ENCODE results near the gene NPEPL1. TPM values are rescaled to one million over a fixed set of nuclear protein-coding genes. Genes with fewer than 3 reads are reported as not detected.

NPEPL1 gene
- total RNA-seq, 1 donor from 2014 or later, result 43.2 TPM

- Mint-ChIP-seq H3K9me3 (ENCODE audit: unreplicated experiment) (no peaks in the 10 kb centered on the region), H3K4me3 (ENCODE audit: unreplicated experiment) (no peak overlapping the region), H3K4me1 (ENCODE audit: low read depth, unreplicated experiment) (peaks cover 3% of the 10 kb centered on the region), H3K27me3 (ENCODE audit: unreplicated experiment) (peaks cover 7% of the 10 kb centered on the region), H3K36me3 (ENCODE audit: unreplicated experiment) (no peaks in the 10 kb centered on the region), H3K27ac (ENCODE audit: unreplicated experiment) (no peak overlapping the region)
- DNase-seq, result no peak
- TF ChIP-seq, protein P1, sequence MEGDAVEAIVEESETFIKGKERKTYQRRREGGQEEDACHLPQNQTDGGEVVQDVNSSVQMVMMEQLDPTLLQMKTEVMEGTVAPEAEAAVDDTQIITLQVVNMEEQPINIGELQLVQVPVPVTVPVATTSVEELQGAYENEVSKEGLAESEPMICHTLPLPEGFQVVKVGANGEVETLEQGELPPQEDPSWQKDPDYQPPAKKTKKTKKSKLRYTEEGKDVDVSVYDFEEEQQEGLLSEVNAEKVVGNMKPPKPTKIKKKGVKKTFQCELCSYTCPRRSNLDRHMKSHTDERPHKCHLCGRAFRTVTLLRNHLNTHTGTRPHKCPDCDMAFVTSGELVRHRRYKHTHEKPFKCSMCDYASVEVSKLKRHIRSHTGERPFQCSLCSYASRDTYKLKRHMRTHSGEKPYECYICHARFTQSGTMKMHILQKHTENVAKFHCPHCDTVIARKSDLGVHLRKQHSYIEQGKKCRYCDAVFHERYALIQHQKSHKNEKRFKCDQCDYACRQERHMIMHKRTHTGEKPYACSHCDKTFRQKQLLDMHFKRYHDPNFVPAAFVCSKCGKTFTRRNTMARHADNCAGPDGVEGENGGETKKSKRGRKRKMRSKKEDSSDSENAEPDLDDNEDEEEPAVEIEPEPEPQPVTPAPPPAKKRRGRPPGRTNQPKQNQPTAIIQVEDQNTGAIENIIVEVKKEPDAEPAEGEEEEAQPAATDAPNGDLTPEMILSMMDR (IDR thresholded peaks at IDR 0.05; ENCODE audit: partially characterized antibody, unreplicated experiment), result no peak
Observed at GRCh38 chr20:58753267-58753921, 60.8 kb downstream of the NPEPL1 start.

GRCh38 chr20:58753922-58754551 lies 61.4 kb downstream of the NPEPL1 start:
- no peak overlapping the region for H3K27ac Mint-ChIP-seq (ENCODE audit: unreplicated experiment)
- no peak for DNase-seq

GRCh38 chr20:58754584-58754983 lies 62.0 kb downstream of the NPEPL1 start:
- Mint-ChIP-seq H3K36me3 (ENCODE audit: unreplicated experiment) (no peaks in the 10 kb centered on the region), H3K4me3 (ENCODE audit: unreplicated experiment) (no peak overlapping the region), H3K4me1 (ENCODE audit: low read depth, unreplicated experiment) (peaks cover 3% of the 10 kb centered on the region), H3K27ac (ENCODE audit: unreplicated experiment) (no peak overlapping the region), H3K27me3 (ENCODE audit: unreplicated experiment) (peaks cover 7% of the 10 kb centered on the region), H3K9me3 (ENCODE audit: unreplicated experiment) (no peaks in the 10 kb centered on the region)
- TF ChIP-seq, protein P1 (IDR thresholded peaks at IDR 0.05; ENCODE audit: partially characterized antibody, unreplicated experiment), result no peak
- no peak for DNase-seq

More at GRCh38 chr20:58753922-58754551, 61.4 kb downstream of the NPEPL1 start:
- H3K27me3 Mint-ChIP-seq (ENCODE audit: unreplicated experiment), result peaks cover 7% of the 10 kb centered on the region
- H3K36me3 Mint-ChIP-seq (ENCODE audit: unreplicated experiment), result no peaks in the 10 kb centered on the region
- H3K9me3 Mint-ChIP-seq (ENCODE audit: unreplicated experiment), result no peaks in the 10 kb centered on the region
- no peak overlapping the region for H3K4me3 Mint-ChIP-seq (ENCODE audit: unreplicated experiment)
- TF ChIP-seq, protein P1 (IDR thresholded peaks at IDR 0.05; ENCODE audit: partially characterized antibody, unreplicated experiment), result no peak
- H3K4me1 Mint-ChIP-seq (ENCODE audit: low read depth, unreplicated experiment), result peaks cover 3% of the 10 kb centered on the region

DNA sequence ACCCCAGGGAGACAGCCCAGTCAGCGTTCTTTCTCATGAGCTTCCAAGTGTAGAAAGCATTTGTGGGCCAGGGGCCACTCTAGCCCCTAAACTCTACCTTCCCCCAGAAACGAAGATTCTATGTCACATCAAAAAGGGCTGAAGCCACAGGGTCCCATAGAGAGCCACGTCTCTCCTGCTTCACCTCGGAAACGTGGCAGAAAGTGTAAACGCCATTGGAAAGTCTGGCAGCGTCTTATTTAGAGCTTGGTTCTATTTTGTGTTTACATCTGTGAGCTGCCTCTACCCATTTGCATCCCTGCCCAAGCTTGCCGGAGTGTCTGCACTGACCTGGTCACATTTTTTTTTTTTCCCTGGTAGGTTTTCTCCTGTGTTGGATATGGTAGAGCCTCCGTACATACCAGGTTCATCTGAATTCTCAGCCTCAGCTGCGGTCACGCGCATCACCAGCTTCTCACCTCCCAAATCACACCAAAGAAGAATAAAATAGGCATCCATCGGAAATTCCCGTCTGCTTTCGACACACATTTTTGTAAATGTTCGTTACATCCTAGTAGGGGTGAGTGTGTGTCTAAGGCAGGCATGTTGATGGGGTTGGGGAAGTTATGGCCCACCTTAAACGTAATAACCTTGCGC lies 62.6 kb downstream of the NPEPL1 start:
- H3K27me3 Mint-ChIP-seq (ENCODE audit: unreplicated experiment), result peaks cover 5% of the 10 kb centered on the region
- no peaks in the 10 kb centered on the region for H3K9me3 Mint-ChIP-seq (ENCODE audit: unreplicated experiment)
- DNase-seq, result no peak
- H3K27ac Mint-ChIP-seq (ENCODE audit: unreplicated experiment), result no peak overlapping the region
- H3K4me3 Mint-ChIP-seq (ENCODE audit: unreplicated experiment), result no peak overlapping the region
- peaks cover 3% of the 10 kb centered on the region for H3K4me1 Mint-ChIP-seq (ENCODE audit: low read depth, unreplicated experiment)
- H3K36me3 Mint-ChIP-seq (ENCODE audit: unreplicated experiment), result no peaks in the 10 kb centered on the region
- TF ChIP-seq, protein P1 (IDR thresholded peaks at IDR 0.05; ENCODE audit: partially characterized antibody, unreplicated experiment), result no peak
